WI38 (cell line): ENCODE results near the gene B3GNT7.
"Not testable (repeated sequence)": the region's sequence is repeated elsewhere in the genome, so short reads cannot be mapped to it uniquely, and the experiment has no call there.

ENCODE experiments used
- H3K4me3 ChIP-seq: 2 replicates; pipeline ENCODE4 v1.5.1; 2011; ENCODE audit warnings: low read depth, mild to moderate bottlenecking, control low read depth, low read length
- TF ChIP-seq, protein P1 (sequence below): IDR thresholded peaks from 2 replicates; pipeline ENCODE4 v1.5.1; 2012; ENCODE audit warnings: low read depth, mild to moderate bottlenecking, control low read depth, low read length

The B3GNT7 gene

DNA sequence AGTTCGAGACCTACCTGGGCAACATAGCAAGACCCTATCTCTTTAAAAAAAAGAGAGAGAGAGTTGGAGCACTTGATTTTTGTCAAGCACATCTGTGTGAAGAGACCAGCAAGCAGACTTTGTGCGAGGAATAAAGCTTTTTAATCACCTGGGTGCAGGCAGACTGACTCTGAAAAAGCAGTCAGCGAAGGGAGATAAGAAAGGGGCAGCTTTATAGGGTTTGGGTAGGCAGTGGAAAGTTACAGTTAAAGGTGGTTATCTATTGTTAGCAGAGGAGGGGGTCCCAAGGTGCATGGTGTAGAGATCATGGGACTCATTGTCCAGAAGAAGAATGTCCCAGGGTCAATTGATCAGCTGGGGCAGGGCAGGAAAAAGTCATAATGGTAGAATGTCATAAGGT is 34.4 kb downstream of the B3GNT7 start:
- no peak overlapping the region for H3K4me3 ChIP-seq
- TF ChIP-seq, protein P1, sequence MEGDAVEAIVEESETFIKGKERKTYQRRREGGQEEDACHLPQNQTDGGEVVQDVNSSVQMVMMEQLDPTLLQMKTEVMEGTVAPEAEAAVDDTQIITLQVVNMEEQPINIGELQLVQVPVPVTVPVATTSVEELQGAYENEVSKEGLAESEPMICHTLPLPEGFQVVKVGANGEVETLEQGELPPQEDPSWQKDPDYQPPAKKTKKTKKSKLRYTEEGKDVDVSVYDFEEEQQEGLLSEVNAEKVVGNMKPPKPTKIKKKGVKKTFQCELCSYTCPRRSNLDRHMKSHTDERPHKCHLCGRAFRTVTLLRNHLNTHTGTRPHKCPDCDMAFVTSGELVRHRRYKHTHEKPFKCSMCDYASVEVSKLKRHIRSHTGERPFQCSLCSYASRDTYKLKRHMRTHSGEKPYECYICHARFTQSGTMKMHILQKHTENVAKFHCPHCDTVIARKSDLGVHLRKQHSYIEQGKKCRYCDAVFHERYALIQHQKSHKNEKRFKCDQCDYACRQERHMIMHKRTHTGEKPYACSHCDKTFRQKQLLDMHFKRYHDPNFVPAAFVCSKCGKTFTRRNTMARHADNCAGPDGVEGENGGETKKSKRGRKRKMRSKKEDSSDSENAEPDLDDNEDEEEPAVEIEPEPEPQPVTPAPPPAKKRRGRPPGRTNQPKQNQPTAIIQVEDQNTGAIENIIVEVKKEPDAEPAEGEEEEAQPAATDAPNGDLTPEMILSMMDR: no peak

DNA sequence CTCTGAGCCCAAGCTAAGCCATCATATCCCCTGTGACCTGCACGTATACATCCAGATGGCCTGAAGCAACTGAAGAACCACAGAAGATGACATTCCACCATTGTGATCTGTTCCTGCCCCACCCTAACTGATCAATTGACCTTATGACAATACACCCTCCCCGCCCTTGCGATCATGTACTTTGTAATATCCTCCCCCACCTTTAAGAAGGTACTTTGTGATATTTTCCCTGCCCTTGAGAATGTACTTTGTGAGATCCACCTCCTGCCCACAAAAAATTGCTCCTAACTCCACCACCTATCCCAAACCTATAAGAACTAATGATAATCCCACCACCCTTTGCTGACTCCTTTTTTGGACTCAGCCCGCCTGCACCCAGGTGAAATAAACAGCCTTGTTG is 34.9 kb downstream of the B3GNT7 start:
- H3K4me3 ChIP-seq: not testable (repeated sequence)

DNA sequence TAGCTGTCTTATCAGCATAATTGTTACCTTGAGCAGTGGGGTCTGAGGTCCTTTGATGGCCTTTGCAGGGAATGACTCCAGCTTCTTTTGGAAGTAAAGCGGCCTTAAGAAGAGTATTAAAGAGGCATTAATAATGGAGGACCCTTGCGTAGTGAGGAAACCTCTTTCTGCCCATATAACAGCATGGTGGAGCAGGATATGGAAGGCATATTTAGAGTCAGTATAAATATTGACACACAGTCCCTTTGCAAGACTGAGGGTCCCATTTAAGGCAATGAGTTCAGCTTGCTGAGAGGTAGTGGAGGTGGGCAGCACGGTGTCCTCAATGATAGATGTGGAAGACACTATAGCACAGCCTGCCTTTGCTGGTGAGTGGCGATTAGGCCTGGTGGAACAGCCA is 36.1 kb downstream of the B3GNT7 start:
- TF ChIP-seq, protein P1: no peak

DNA sequence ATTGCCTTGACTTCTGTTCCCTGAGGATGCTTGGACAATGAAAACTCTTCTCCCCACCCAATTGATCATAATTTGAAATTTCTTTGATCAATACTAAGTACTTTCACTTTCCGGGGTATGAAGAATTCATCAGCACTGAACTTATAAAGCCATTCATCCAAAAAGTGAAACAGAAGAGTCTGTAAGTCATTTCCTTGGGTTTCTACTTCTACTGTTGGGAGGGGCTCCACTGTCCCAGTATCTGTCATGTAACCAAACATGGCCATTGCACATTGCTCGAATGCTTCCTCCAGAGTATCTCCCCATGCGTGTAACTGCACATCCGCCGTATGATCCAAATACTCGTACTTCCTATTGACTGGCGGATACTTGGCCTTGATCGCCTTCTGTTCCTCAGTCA is 38.5 kb downstream of the B3GNT7 start:
- TF ChIP-seq, protein P1: no peak
- H3K4me3 ChIP-seq: no peak overlapping the region

More for the DNA sequence above, 36.1 kb downstream of the B3GNT7 start:
- no peak overlapping the region for H3K4me3 ChIP-seq

DNA sequence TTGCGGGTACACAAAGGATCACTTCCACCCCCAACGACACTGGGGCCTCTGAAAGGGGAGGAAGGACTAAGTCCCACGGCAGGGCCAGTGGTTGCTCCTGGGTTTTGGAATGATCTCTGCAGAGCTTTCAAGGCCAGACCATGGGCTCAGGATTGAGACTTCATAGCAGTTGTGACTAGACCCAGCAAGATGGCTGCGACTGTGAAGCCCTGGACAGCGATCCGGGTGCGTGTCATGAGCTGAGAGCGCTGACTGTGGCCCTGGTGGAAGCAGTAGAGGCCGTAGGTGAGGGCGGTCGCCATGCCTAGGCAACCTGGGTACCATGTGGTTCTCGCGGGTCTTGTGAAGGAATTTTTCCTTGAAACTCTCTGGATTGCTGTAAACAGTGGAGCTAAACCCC is 41.4 kb downstream of the B3GNT7 start:
- TF ChIP-seq, protein P1: no peak

DNA sequence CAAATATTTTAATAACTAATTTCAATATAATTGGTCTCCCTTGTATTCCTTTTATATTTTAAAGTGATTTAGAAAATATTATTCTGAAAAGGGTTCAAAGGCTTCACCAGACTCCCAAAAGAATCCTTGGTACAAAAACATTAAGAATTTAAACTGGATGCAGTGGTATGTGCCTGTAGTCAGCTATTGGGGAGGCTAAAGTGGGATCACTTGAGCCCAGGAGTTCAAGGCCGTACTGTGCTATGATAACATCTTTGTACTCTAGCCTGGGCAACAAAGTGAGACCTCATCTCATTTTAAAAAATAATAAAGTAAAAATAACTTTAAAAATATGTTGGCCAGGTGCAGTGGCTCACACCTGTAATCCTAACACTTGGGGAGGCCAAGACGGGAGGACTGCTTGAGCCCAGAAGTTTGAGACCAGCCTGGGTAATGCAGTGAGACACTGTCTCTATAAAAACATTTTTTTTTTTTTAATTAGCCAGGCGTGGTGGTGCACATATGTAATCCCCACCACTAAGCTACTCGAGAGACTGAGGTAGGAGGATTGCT is 54.1 kb downstream of the B3GNT7 start:
- TF ChIP-seq, protein P1: no peak
- H3K4me3 ChIP-seq: no peak overlapping the region

More for the DNA sequence above, 41.4 kb downstream of the B3GNT7 start:
- no peak overlapping the region for H3K4me3 ChIP-seq

DNA sequence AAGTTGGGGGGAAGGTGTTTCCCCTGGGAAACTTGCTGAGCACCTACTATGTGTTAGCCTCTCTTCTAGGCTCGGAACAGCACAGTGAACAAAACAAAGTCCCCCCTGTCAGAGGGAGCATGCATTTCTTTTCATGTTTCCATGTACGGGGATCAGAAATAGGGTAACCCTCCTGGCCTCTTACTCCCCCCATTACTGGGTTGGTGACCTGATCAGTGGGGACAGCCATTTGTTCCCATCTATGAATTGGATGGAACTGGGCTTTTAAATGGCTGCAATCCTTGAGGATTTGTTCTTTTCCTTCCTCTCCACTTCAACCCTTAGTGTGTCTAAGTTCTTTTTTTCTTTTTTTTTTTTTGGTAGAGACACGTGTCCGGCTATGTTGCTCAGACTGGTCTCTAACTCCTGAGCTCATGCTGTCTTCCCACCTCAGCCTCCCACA is 55.1 kb downstream of the B3GNT7 start:
- TF ChIP-seq, protein P1: no peak
- H3K4me3 ChIP-seq: no peak overlapping the region
